GM23248 (cell line): ENCODE data around the gene LAPTM5. TPM values are rescaled to one million over a fixed set of nuclear protein-coding genes. Genes with fewer than 3 reads are reported as not detected.

Experiments
- DNase-seq: peaks from one replicate; pipeline ENCODE4 v3.0.0-alpha.2; 2015
- H2AFZ ChIP-seq: fragments of 200-600 bp; sonication (generic); 2 replicates; pipeline ENCODE4 v1.6.1; 2016; ENCODE audit warnings: antibody characterized with exemption
- H3F3A ChIP-seq: fragments of 200-600 bp; sonication (generic); 2 replicates; pipeline ENCODE4 v1.6.1; 2016; ENCODE audit warnings: mild to moderate bottlenecking, antibody characterized with exemption, mixed run types; ENCODE audit not compliant: insufficient read depth
- H3K27ac ChIP-seq: fragments of 200-600 bp; sonication (generic); 2 replicates; pipeline ENCODE4 v1.5.1; 2016; ENCODE audit warnings: mild to moderate bottlenecking
- H3K27me3 ChIP-seq: fragments of 200-600 bp; sonication (generic); replicated peaks from 2 replicates; pipeline ENCODE4 v1.6.1; 2016; ENCODE audit warnings: mild to moderate bottlenecking; ENCODE audit not compliant: insufficient read depth
- H3K36me3 ChIP-seq: fragments of 200-600 bp; sonication (generic); 2 replicates; pipeline ENCODE4 v1.6.1; 2016; ENCODE audit warnings: low read depth, mild to moderate bottlenecking
- H3K4me1 ChIP-seq: fragments of 200-600 bp; sonication (generic); 2 replicates; pipeline ENCODE4 v1.6.1; 2016; ENCODE audit warnings: mild to moderate bottlenecking; ENCODE audit not compliant: insufficient read depth
- H3K4me2 ChIP-seq: fragments of 200-600 bp; sonication (generic); one replicate; pipeline ENCODE4 v1.6.1; 2016; ENCODE audit warnings: mild to moderate bottlenecking; ENCODE audit not compliant: unreplicated experiment
- H3K4me3 ChIP-seq: fragments of 200-600 bp; sonication (generic); 2 replicates; pipeline ENCODE4 v1.5.1; 2016; ENCODE audit warnings: mild to moderate bottlenecking
- H3K79me2 ChIP-seq: fragments of 200-600 bp; sonication (generic); 2 replicates; pipeline ENCODE4 v1.6.1; 2016; ENCODE audit warnings: mild to moderate bottlenecking; ENCODE audit not compliant: insufficient read depth
- H3K9ac ChIP-seq: fragments of 200-600 bp; sonication (generic); 2 replicates; pipeline ENCODE4 v1.6.1; 2016; ENCODE audit warnings: mild to moderate bottlenecking
- H3K9me2 ChIP-seq: fragments of 200-600 bp; sonication (generic); 2 replicates; pipeline ENCODE4 v1.6.1; 2016; ENCODE audit warnings: mixed run types, mild to moderate bottlenecking, moderate library complexity; ENCODE audit not compliant: insufficient read depth
- H3K9me3 ChIP-seq: fragments of 200-600 bp; sonication (generic); one replicate; pipeline ENCODE4 v1.6.1; 2017; ENCODE audit warnings: low read depth
- H4K20me1 ChIP-seq: fragments of 200-600 bp; sonication (generic); 2 replicates; pipeline ENCODE4 v1.6.0; 2016; ENCODE audit not compliant: insufficient read depth
- EZH2 ChIP-seq: fragments of 200-600 bp; sonication (generic); IDR thresholded peaks from 2 replicates; pipeline ENCODE4 v1.6.1; 2018; ENCODE audit warnings: antibody characterized with exemption, mild to moderate bottlenecking; ENCODE audit not compliant: insufficient read depth, poor library complexity, severe bottlenecking
- EZH2phosphoT487 ChIP-seq: fragments of 200-600 bp; sonication (generic); IDR thresholded peaks from 2 replicates; pipeline ENCODE4 v1.6.1; 2018; ENCODE audit warnings: antibody characterized with exemption, moderate library complexity, mild to moderate bottlenecking, low read depth; ENCODE audit not compliant: insufficient read depth
- WGBS, 2 experiments: methylation state at CpG; one replicate each; pipeline ENCODE4 v1.1.6; 2015 to 2017; ENCODE audit warnings: low lambda C conversion rate in 2 of 2, low coverage in 1 of 2; ENCODE audit errors: missing lambda C conversion rate in 2 of 2; 5-methylcytosine and 5-hydroxymethylcytosine counted together
- in situ Hi-C: fragments of 300-500 bp; cut with MboI; formaldehyde crosslinking; loops from 2 replicates; pipeline ENCODE4 v1.15.0; 2020
- polyA plus RNA-seq: library from polyadenylated mRNA; unstranded; fragments of >200 nt; fragmentation: Nextera tagmentation; extraction: Ambion mirVana; gene quantifications from 2 replicates; pipeline ENCODE4 v1.2.1, GENCODE V29; 2016
- total RNA-seq: library from RNA; depleted of rRNA; stranded (reverse); fragments of >200 nt; shearing (Covaris generic); gene quantifications from 2 replicates; pipeline ENCODE4 v1.2.3, GENCODE V29; 2014

The LAPTM5 gene
- total and polyA plus RNA-seq, 2 experiments from 2014 or later, result 0.36 TPM; not detected in 1

- Histone ChIP-seq H3K27me3 (peaks cover 7% of the 10 kb centered on the region; the same call in 1 of the 2 replicates), H3K79me2 (no peaks in the 10 kb centered on the region), H3K9me2 (no peaks in the 10 kb centered on the region), H2AFZ (no peak overlapping the region), H3K36me3 (no peaks in the 10 kb centered on the region), H3K9ac (no peak overlapping the region), H3K4me2 (no peak overlapping the region), H3K27ac (no peak overlapping the region), H3F3A (no peaks in the 10 kb centered on the region), H3K4me1 (no peaks in the 10 kb centered on the region), H3K4me3 (no peak overlapping the region), H3K9me3 (no peaks in the 10 kb centered on the region), H4K20me1 (no peaks in the 10 kb centered on the region)
- TF ChIP-seq EZH2 (no peak), EZH2phosphoT487 (no peak)
- DNase-seq, result no peak
- in situ Hi-C loops, result no loop called here
- WGBS, 2 experiments, result 69 to 70% methylated on average over 9 of the region's 9 CpGs
Measured at GRCh38 chr1:30788580-30789387, 31.2 kb upstream of the LAPTM5 start.

GRCh38 chr1:30787856-30788495, 30.4 kb upstream of the LAPTM5 start:
- Histone ChIP-seq H2AFZ (no peak overlapping the region), H4K20me1 (no peaks in the 10 kb centered on the region), H3K9me3 (no peaks in the 10 kb centered on the region), H3K27me3 (peaks cover 7% of the 10 kb centered on the region; the same call in 1 of the 2 replicates), H3K4me2 (no peak overlapping the region), H3K4me3 (no peak overlapping the region), H3K36me3 (no peaks in the 10 kb centered on the region), H3K4me1 (no peaks in the 10 kb centered on the region), H3F3A (no peaks in the 10 kb centered on the region), H3K9me2 (no peaks in the 10 kb centered on the region), H3K27ac (no peak overlapping the region), H3K9ac (no peak overlapping the region), H3K79me2 (no peaks in the 10 kb centered on the region)
- in situ Hi-C loops, result no loop called here
- WGBS, 2 experiments, result 78 to 80% methylated on average over 21 of the region's 21 CpGs
- no peak for TF ChIP-seq EZH2phosphoT487
- TF ChIP-seq EZH2, result no peak
- DNase-seq, result no peak

GRCh38 chr1:30787266-30787665, 29.7 kb upstream of the LAPTM5 start:
- 76 to 79% methylated on average over 5 of the region's 5 CpGs for WGBS, 2 experiments
- TF ChIP-seq EZH2phosphoT487, result no peak
- TF ChIP-seq EZH2, result no peak
- in situ Hi-C loops, result no loop called here

GRCh38 chr1:30786264-30786991, 28.9 kb upstream of the LAPTM5 start:
- Histone ChIP-seq H3K79me2 (no peaks in the 10 kb centered on the region), H3K27ac (no peak overlapping the region)
- in situ Hi-C loops, result no loop called here

More at GRCh38 chr1:30787266-30787665, 29.7 kb upstream of the LAPTM5 start:
- Histone ChIP-seq H3K4me2 (no peak overlapping the region), H3F3A (no peaks in the 10 kb centered on the region), H3K4me1 (no peaks in the 10 kb centered on the region), H3K79me2 (no peaks in the 10 kb centered on the region), H3K36me3 (no peaks in the 10 kb centered on the region), H3K9me3 (no peaks in the 10 kb centered on the region), H4K20me1 (no peaks in the 10 kb centered on the region), H3K9me2 (no peaks in the 10 kb centered on the region), H3K9ac (no peak overlapping the region), H3K27me3 (peaks cover 7% of the 10 kb centered on the region; the same call in 1 of the 2 replicates), H2AFZ (no peak overlapping the region), H3K4me3 (no peak overlapping the region), H3K27ac (no peak overlapping the region)
- no peak for DNase-seq

More at GRCh38 chr1:30786264-30786991, 28.9 kb upstream of the LAPTM5 start:
- no peaks in the 10 kb centered on the region for H3K9me2 ChIP-seq
- H3K4me2 ChIP-seq, result no peak overlapping the region
- no peaks in the 10 kb centered on the region for H3K36me3 ChIP-seq
- no peaks in the 10 kb centered on the region for H3K4me1 ChIP-seq
- no peaks in the 10 kb centered on the region for H3F3A ChIP-seq
- no peak for TF ChIP-seq EZH2
- no peak for TF ChIP-seq EZH2phosphoT487
- H3K9me3 ChIP-seq, result no peaks in the 10 kb centered on the region
- peaks cover 7% of the 10 kb centered on the region; the same call in 1 of the 2 replicates for H3K27me3 ChIP-seq
- H3K4me3 ChIP-seq, result no peak overlapping the region
- DNase-seq, result no peak
- 56 to 57% methylated on average over 13 of the region's 13 CpGs for whole genome bisulfite sequencing, 2 experiments
- no peak overlapping the region; the same call in 1 of the 2 replicates for H2AFZ ChIP-seq
- H3K9ac ChIP-seq, result no peak overlapping the region
- no peaks in the 10 kb centered on the region for H4K20me1 ChIP-seq
